Panc1 (cell line): ENCODE results near the gene RNF114. TPM values are rescaled to one million over a fixed set of nuclear protein-coding genes. Genes with fewer than 3 reads are reported as not detected.

Experiments
- ATAC-seq: fragments of 200-7000 bp; cut with Tn5 transposase; 2 replicates; pipeline ENCODE4 v1.9.1; 2020; ENCODE audit warnings: mild to moderate bottlenecking, moderate library complexity
- BruUV-seq: library from RNA; stranded (reverse); fragments of 400-500 nt; replicated peaks from 2 replicates; lab custom pipeline; 2021; lab: Mats Ljungman, UMichigan
- CTCF ChIA-PET: fragments of 300-600 bp; sonication (Branson Sonifier 250); formaldehyde crosslinking; loops from one replicate; lab custom pipeline; 2022; ENCODE audit warnings: antibody characterized with exemption; lab: Charles Lee
- POLR2A ChIA-PET: fragments of 300-600 bp; sonication (Branson Sonifier 250); formaldehyde crosslinking; loops from one replicate; lab custom pipeline; 2022; ENCODE audit warnings: antibody characterized with exemption; lab: Charles Lee
- DNase-seq: peaks from one replicate; pipeline ENCODE4 v3.0.0-alpha.2; 2010; ENCODE audit warnings: low read depth, low spot score
- H3K27ac ChIP-seq: 2 replicates; pipeline ENCODE4 v1.5.1; 2011; ENCODE audit warnings: mild to moderate bottlenecking, low read length, inconsistent platforms
- H3K27me3 ChIP-seq: fragments of 200-500 bp; sonication (Bioruptor generic); 2 replicates; pipeline ENCODE4 v1.6.0; 2014; ENCODE audit warnings: low read length, inconsistent platforms; ENCODE audit not compliant: control insufficient read depth, insufficient read depth
- H3K36me3 ChIP-seq: fragments of 200-500 bp; sonication (Bioruptor generic); 2 replicates; pipeline ENCODE4 v1.5.1; 2014; ENCODE audit warnings: inconsistent platforms, mild to moderate bottlenecking, low read length, moderate library complexity; ENCODE audit not compliant: control insufficient read depth, insufficient read depth
- H3K4me1 ChIP-seq: 2 replicates; pipeline ENCODE4 v1.5.1; 2011; ENCODE audit warnings: inconsistent platforms, mild to moderate bottlenecking, low read length, moderate library complexity; ENCODE audit not compliant: control insufficient read depth, insufficient read depth
- H3K4me3 ChIP-seq, 2 experiments: 2 replicates each; pipeline ENCODE4 v1.5.1; 2011 to 2012; ENCODE audit warnings: low read depth in 2 of 2, low read length in 2 of 2, mild to moderate bottlenecking in 2 of 2, inconsistent platforms in 1 of 2, moderate library complexity in 1 of 2
- H3K9me3 ChIP-seq: fragments of 200-500 bp; sonication (Bioruptor generic); 2 replicates; pipeline ENCODE4 v1.5.1; 2014; ENCODE audit warnings: low read depth, mild to moderate bottlenecking, inconsistent platforms, low read length, moderate library complexity; ENCODE audit not compliant: control insufficient read depth, insufficient read depth
- POLR2AphosphoS5 ChIP-seq: IDR thresholded peaks from 2 replicates; pipeline ENCODE4 v1.6.1; 2012; ENCODE audit warnings: mild to moderate bottlenecking, low read depth, low read length, moderate library complexity
- SIN3A ChIP-seq: IDR thresholded peaks from 2 replicates; pipeline ENCODE4 v1.6.1; 2012; ENCODE audit warnings: low read depth, mild to moderate bottlenecking, low read length, moderate library complexity, borderline replicate concordance; ENCODE audit not compliant: insufficient read depth
- TCF7L2 ChIP-seq: IDR thresholded peaks from 2 replicates; pipeline ENCODE4 v1.6.1; 2011; ENCODE audit warnings: mild to moderate bottlenecking, low read depth, low read length, inconsistent platforms
- in situ Hi-C: cut with HindIII; loops from 2 replicates; pipeline ENCODE4 v1.10.0; 2016; ENCODE audit warnings: low sequenced_read_pairs, low pct_unique_long_range_greater_than_20kb
- intact Hi-C: fragments of 100-400 bp; cut with micrococcal nuclease; formaldehyde crosslinking; loops from one replicate; pipeline ENCODE4 v1.10.0; 2022; ENCODE audit not compliant: unreplicated experiment
- total RNA-seq: library from RNA; stranded (reverse); gene quantifications from one replicate; pipeline ENCODE4 v1.2.1, GENCODE V29; 2021; ENCODE audit not compliant: unreplicated experiment
- TF ChIP-seq, protein P1 (sequence below): fragments of 450-650 bp; IDR thresholded peaks from 2 replicates; pipeline ENCODE4 v1.5.1; 2017; ENCODE audit warnings: mild to moderate bottlenecking
- TF ChIP-seq, protein P2 (sequence below), 2 experiments: IDR thresholded peaks; 2 replicates each; pipeline ENCODE4 v1.6.1; 2011 to 2012; ENCODE audit warnings: low read depth in 2 of 2, control low read depth in 1 of 2, low read length in 1 of 2, mild to moderate bottlenecking in 1 of 2, moderate library complexity in 1 of 2; ENCODE audit not compliant: insufficient read depth in 1 of 2

The RNF114 gene
- total RNA-seq, 1 experiment from 2014 or later = 70.0 TPM

DNA sequence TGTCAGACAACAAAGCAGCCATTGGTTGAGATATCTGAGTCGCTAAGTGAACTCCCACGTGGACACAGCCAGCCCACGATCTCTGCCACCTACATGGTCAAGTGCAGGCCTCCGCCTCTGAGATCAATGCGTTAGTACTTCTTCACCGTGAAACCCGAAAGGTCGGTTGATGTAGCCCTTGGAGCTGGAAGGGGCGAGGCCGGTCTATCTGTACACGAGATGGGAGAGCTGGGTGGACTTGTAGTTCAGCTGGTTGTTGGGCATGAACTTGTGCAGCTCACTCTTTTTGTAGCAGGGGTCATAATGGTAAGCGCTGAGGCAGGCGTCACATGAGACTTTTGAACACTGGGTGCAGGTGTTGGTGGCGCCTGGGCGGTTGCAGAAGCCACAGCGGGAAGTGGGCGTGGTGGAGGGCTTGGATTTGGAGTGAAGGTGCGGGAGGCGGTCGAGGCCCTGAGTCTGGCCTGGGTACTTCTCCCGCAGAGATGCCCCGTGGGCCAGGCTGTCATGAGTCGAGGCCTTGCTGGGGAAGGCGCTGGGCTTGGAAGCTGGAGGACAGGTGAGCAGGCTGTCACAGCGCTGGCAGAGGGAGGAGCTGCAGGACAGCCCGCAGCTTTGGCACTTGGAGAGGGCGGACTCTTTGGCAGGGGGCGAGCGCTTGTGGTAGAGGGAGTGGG, 30.6 kb upstream of the RNF114 start:
- in situ Hi-C loops = no loop called here
- TF ChIP-seq, protein P1, sequence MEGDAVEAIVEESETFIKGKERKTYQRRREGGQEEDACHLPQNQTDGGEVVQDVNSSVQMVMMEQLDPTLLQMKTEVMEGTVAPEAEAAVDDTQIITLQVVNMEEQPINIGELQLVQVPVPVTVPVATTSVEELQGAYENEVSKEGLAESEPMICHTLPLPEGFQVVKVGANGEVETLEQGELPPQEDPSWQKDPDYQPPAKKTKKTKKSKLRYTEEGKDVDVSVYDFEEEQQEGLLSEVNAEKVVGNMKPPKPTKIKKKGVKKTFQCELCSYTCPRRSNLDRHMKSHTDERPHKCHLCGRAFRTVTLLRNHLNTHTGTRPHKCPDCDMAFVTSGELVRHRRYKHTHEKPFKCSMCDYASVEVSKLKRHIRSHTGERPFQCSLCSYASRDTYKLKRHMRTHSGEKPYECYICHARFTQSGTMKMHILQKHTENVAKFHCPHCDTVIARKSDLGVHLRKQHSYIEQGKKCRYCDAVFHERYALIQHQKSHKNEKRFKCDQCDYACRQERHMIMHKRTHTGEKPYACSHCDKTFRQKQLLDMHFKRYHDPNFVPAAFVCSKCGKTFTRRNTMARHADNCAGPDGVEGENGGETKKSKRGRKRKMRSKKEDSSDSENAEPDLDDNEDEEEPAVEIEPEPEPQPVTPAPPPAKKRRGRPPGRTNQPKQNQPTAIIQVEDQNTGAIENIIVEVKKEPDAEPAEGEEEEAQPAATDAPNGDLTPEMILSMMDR = no peak
- TF ChIP-seq POLR2AphosphoS5 (no peak), SIN3A (no peak), TCF7L2 (no peak)
- TF ChIP-seq, protein P2, sequence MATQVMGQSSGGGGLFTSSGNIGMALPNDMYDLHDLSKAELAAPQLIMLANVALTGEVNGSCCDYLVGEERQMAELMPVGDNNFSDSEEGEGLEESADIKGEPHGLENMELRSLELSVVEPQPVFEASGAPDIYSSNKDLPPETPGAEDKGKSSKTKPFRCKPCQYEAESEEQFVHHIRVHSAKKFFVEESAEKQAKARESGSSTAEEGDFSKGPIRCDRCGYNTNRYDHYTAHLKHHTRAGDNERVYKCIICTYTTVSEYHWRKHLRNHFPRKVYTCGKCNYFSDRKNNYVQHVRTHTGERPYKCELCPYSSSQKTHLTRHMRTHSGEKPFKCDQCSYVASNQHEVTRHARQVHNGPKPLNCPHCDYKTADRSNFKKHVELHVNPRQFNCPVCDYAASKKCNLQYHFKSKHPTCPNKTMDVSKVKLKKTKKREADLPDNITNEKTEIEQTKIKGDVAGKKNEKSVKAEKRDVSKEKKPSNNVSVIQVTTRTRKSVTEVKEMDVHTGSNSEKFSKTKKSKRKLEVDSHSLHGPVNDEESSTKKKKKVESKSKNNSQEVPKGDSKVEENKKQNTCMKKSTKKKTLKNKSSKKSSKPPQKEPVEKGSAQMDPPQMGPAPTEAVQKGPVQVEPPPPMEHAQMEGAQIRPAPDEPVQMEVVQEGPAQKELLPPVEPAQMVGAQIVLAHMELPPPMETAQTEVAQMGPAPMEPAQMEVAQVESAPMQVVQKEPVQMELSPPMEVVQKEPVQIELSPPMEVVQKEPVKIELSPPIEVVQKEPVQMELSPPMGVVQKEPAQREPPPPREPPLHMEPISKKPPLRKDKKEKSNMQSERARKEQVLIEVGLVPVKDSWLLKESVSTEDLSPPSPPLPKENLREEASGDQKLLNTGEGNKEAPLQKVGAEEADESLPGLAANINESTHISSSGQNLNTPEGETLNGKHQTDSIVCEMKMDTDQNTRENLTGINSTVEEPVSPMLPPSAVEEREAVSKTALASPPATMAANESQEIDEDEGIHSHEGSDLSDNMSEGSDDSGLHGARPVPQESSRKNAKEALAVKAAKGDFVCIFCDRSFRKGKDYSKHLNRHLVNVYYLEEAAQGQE (IDR thresholded peaks at IDR 0.05; ENCODE audit: insufficient read depth in 1 of 2, low read depth in 2 of 2, low read length in 1 of 2) = no peak
- POLR2A ChIA-PET = interaction anchor here (0.5 kb wide), 1 partner anchor 15 kb away, joined by 3 read pairs; no protein-coding TSS in a partner anchor
- DNase-seq (no peak), ATAC-seq (no peak)
- no peaks in the 10 kb centered on the region for H3K9me3 ChIP-seq
- H3K27me3 ChIP-seq = no peaks in the 10 kb centered on the region
- no peak overlapping the region for H3K4me3 ChIP-seq
- CTCF ChIA-PET = no interaction called here
- BruUV-seq = no TSS peak
- no peak overlapping the region for H3K27ac ChIP-seq
- no peaks in the 10 kb centered on the region for H3K4me1 ChIP-seq
- peaks cover 4% of the 10 kb centered on the region; the same call in 1 of the 2 replicates for H3K36me3 ChIP-seq
- intact Hi-C loops = no loop called here

DNA sequence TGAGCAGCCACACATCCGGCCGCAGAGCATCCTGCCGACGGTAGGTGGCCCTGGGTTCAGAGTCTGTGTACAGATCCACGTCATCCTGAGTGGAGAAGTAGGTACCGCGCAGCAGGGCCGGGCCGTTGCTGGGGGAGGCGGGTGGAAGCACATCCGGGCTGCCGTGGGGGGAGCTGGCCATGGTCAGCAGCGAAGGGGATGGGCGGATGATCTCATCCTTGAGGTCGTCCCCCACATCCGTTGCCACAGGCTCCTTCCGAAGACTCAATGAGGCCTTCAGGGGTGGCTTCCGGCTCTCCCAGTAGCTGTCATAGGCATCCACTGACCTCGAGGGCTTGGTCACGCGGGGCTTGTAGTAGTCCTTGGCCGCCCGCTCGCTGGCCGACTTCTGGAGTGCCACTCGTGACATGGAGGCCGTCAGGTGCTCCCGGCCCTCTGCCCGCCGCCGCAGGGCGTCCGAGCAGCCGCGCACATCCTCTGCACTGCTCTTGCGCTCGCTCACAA, 30.0 kb upstream of the RNF114 start:
- ATAC-seq = no peak
- BruUV-seq = no TSS peak
- DNase-seq = no peak
- CTCF ChIA-PET = no interaction called here
- intact Hi-C loops (no loop called here), in situ Hi-C loops (no loop called here)
- Histone ChIP-seq H3K36me3 (peaks cover 4% of the 10 kb centered on the region; the same call in 1 of the 2 replicates), H3K27me3 (no peaks in the 10 kb centered on the region), H3K4me1 (no peaks in the 10 kb centered on the region), H3K9me3 (no peaks in the 10 kb centered on the region), H3K27ac (no peak overlapping the region), H3K4me3 (no peak overlapping the region)
- TF ChIP-seq, protein P2 (IDR thresholded peaks at IDR 0.05; ENCODE audit: insufficient read depth in 1 of 2, low read depth in 2 of 2, low read length in 1 of 2) = no peak
- TF ChIP-seq TCF7L2 = no peak
- TF ChIP-seq, protein P1 = no peak
- TF ChIP-seq POLR2AphosphoS5 = no peak
- no peak for TF ChIP-seq SIN3A
- POLR2A ChIA-PET = interaction anchor here (0.6 kb wide), 1 partner anchor 227 kb away, joined by 4 read pairs; no protein-coding TSS in a partner anchor
